PFSK-1 (cell line): ENCODE data around the gene CAPZA2.

Experiments used
- POLR2AphosphoS5 ChIP-seq: IDR thresholded peaks from 2 replicates; pipeline ENCODE4 v1.6.1; 2012; ENCODE audit warnings: low read depth, mild to moderate bottlenecking, control low read depth, low read length, moderate library complexity
- SIN3A ChIP-seq: IDR thresholded peaks from 2 replicates; pipeline ENCODE4 v1.6.1; 2012; ENCODE audit warnings: mild to moderate bottlenecking, low read length, moderate library complexity, borderline replicate concordance; ENCODE audit not compliant: insufficient read depth
- TAF1 ChIP-seq: IDR thresholded peaks from 2 replicates; pipeline ENCODE4 v1.6.1; 2012; ENCODE audit warnings: low read length, control low read depth, borderline replicate concordance; ENCODE audit not compliant: insufficient read depth
- TF ChIP-seq, protein P1 (sequence below), 2 experiments: IDR thresholded peaks; 2 replicates each; pipeline versions ENCODE4 v1.6.1 to v1.8.0; 2011 to 2012; ENCODE audit warnings: low read depth in 2 of 2, low read length in 2 of 2, control low read depth in 1 of 2, inconsistent platforms in 1 of 2, mild to moderate bottlenecking in 1 of 2, moderate library complexity in 1 of 2; ENCODE audit not compliant: insufficient read depth in 1 of 2

DNA sequence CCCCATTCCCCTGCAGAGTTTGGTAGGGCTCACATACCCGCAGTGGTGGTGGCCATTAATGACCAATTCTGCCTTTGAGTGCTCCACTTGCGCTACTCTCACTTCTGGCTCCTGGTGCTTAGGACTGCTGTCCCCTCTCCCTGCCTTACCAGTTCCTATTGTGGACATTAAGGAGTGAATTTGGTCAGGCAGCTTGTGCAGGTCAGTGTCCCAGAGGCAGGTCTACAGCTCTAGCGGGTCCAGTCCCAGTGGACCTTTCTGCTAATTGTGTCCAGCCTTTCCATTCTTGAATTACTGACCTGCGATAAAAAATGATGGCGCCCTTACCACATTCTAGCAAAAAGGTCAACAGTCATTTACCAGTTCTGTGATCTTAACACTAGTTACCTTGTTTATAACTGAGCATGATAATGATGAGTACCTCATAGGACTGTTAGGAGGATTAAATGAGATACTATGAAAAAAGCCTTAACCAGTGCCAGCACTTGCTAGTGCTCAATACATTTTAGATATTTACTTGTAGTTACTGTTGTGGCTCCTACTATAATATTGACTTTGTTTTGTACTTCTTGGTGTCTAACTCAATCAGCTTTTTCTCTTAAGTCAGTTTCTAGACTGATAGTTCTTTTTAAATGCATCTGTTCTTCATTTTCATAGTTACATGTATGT is 105.0 kb downstream of the CAPZA2 start:
- TF ChIP-seq TAF1 (no peak), POLR2AphosphoS5 (no peak), SIN3A (no peak)
- TF ChIP-seq, protein P1, sequence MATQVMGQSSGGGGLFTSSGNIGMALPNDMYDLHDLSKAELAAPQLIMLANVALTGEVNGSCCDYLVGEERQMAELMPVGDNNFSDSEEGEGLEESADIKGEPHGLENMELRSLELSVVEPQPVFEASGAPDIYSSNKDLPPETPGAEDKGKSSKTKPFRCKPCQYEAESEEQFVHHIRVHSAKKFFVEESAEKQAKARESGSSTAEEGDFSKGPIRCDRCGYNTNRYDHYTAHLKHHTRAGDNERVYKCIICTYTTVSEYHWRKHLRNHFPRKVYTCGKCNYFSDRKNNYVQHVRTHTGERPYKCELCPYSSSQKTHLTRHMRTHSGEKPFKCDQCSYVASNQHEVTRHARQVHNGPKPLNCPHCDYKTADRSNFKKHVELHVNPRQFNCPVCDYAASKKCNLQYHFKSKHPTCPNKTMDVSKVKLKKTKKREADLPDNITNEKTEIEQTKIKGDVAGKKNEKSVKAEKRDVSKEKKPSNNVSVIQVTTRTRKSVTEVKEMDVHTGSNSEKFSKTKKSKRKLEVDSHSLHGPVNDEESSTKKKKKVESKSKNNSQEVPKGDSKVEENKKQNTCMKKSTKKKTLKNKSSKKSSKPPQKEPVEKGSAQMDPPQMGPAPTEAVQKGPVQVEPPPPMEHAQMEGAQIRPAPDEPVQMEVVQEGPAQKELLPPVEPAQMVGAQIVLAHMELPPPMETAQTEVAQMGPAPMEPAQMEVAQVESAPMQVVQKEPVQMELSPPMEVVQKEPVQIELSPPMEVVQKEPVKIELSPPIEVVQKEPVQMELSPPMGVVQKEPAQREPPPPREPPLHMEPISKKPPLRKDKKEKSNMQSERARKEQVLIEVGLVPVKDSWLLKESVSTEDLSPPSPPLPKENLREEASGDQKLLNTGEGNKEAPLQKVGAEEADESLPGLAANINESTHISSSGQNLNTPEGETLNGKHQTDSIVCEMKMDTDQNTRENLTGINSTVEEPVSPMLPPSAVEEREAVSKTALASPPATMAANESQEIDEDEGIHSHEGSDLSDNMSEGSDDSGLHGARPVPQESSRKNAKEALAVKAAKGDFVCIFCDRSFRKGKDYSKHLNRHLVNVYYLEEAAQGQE (IDR thresholded peaks at IDR 0.05; ENCODE audit: insufficient read depth in 1 of 2, low read depth in 2 of 2, low read length in 2 of 2): no peak
